Upper lobe of right lung (tissue), 1 donor: ENCODE data around the gene MT1E. TPM values are rescaled to one million over a fixed set of nuclear protein-coding genes. Genes with fewer than 3 reads are reported as not detected.
"Not testable (repeated sequence)": the region's sequence is repeated elsewhere in the genome, so short reads cannot be mapped to it uniquely, and the experiment has no call there.

ENCODE experiments used
- ATAC-seq: fragments of 200-7000 bp; cut with Tn5 transposase; one replicate; pipeline ENCODE4 v1.9.1; 2020; ENCODE audit warnings: mild to moderate bottlenecking, moderate library complexity
- DNase-seq: peaks from one replicate; pipeline ENCODE4 v3.0.0-alpha.2; 2020
- H3K27ac ChIP-seq: fragments of 200-600 bp; one replicate; pipeline ENCODE4 v1.8.0; 2022
- H3K27me3 ChIP-seq: fragments of 200-600 bp; one replicate; pipeline ENCODE4 v1.8.0; 2022; ENCODE audit warnings: mild to moderate bottlenecking
- H3K36me3 ChIP-seq: fragments of 200-600 bp; one replicate; pipeline ENCODE4 v1.8.0; 2022
- H3K4me1 ChIP-seq: fragments of 200-600 bp; one replicate; pipeline ENCODE4 v1.8.0; 2022
- H3K4me3 ChIP-seq: fragments of 200-600 bp; one replicate; pipeline ENCODE4 v1.8.0; 2022; ENCODE audit warnings: mild to moderate bottlenecking
- H3K9me3 ChIP-seq: fragments of 200-600 bp; one replicate; pipeline ENCODE4 v1.8.0; 2022
- intact Hi-C: fragments of 100-400 bp; cut with DNase I; formaldehyde crosslinking; loops from one replicate; pipeline ENCODE4 v1.11.0; 2022
- total RNA-seq: library from RNA; stranded (reverse); fragmentation: NEBNext Ultra II Directional; extraction: Animal tissue kit (Norgen Biotek cat#: 25700); gene quantifications from one replicate; pipeline ENCODE4 v1.2.1, GENCODE V29; 2021
- TF ChIP-seq, protein P1 (sequence below): fragments of 200-600 bp; IDR thresholded peaks from one replicate; pipeline ENCODE4 v1.8.0; 2022; ENCODE audit warnings: antibody characterized with exemption
- donor health status: DM: no; HTN: yes; CAD: no; lungs with severe emphysema.

The MT1E gene
- total RNA-seq, 1 donor from 2014 or later: 154 TPM

DNA sequence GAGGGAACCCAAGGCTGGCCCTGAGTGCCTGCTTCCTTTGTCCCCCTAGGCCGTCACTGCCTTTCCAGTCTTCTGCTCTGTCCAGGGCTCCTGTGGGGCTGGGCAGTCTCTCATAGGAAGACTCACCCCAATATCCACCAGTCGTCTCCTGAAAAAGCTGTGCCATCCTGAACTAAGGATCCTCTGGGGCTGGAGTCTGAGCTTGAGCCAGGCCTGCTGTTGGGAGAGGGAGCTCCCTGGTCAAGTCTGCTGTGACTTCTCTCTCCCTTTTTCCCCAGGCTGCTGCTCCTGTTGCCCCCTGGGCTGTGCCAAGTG lies 45.0 kb downstream of the MT1E start:
- Histone ChIP-seq H3K36me3 (no peaks in the 10 kb centered on the region), H3K4me1 (peaks cover 8% of the 10 kb centered on the region), H3K27ac (no peak overlapping the region), H3K4me3 (no peak overlapping the region), H3K27me3 (peaks cover 63% of the 10 kb centered on the region), H3K9me3 (no peaks in the 10 kb centered on the region)
- DNase-seq (no peak), ATAC-seq (no peak)
- intact Hi-C loops: no loop called here
- TF ChIP-seq, protein P1, sequence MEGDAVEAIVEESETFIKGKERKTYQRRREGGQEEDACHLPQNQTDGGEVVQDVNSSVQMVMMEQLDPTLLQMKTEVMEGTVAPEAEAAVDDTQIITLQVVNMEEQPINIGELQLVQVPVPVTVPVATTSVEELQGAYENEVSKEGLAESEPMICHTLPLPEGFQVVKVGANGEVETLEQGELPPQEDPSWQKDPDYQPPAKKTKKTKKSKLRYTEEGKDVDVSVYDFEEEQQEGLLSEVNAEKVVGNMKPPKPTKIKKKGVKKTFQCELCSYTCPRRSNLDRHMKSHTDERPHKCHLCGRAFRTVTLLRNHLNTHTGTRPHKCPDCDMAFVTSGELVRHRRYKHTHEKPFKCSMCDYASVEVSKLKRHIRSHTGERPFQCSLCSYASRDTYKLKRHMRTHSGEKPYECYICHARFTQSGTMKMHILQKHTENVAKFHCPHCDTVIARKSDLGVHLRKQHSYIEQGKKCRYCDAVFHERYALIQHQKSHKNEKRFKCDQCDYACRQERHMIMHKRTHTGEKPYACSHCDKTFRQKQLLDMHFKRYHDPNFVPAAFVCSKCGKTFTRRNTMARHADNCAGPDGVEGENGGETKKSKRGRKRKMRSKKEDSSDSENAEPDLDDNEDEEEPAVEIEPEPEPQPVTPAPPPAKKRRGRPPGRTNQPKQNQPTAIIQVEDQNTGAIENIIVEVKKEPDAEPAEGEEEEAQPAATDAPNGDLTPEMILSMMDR: no peak

DNA sequence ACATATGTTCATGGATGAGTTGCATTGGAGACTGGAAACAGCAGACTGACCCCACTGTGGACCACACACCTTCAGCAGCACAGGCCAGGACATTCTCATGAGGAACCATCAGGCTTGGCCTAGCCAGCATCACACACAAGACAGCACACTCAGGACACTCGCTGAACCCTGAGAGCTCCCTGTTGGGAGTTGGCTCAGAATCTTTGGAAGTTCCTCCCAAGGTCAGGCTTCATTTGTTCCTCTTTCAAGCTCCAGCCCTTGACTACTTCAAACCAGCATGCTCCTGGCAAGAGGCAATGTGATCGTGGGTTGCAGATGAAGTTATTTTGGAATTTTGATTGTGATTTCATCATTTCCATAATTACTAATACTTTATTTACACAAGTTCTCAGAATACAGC lies 46.1 kb downstream of the MT1E start:
- H3K27ac ChIP-seq, H3K36me3 ChIP-seq, DNase-seq, H3K4me3 ChIP-seq, ATAC-seq, H3K9me3 ChIP-seq, intact Hi-C loops: not testable (repeated sequence)
- Histone ChIP-seq H3K4me1 (peaks cover 14% of the 10 kb centered on the region), H3K27me3 (peaks cover 68% of the 10 kb centered on the region)

DNA sequence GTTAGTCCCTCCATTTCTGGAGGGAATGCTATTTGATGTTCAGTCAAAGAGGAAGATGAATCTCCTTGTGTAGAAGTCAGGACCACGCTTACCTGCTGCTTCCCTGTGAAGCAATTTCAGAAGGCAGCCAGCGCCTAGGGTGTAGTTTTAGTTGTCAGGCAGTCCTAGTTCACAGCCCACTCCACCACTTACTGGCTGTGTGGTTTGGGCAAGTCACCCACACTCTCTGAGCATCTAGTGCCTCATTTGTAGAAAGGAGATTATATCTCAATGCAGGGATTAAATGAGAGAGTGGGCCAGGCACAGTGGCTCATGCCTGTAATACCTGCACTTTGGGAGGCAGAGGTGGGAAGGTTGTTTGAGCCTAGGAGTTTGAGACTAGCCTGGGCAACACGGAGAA lies 46.6 kb downstream of the MT1E start:
- H3K9me3 ChIP-seq, H3K36me3 ChIP-seq, H3K27ac ChIP-seq, H3K4me3 ChIP-seq, ATAC-seq, intact Hi-C loops, DNase-seq: not testable (repeated sequence)
- peaks cover 14% of the 10 kb centered on the region for H3K4me1 ChIP-seq
- H3K27me3 ChIP-seq: peaks cover 66% of the 10 kb centered on the region

DNA sequence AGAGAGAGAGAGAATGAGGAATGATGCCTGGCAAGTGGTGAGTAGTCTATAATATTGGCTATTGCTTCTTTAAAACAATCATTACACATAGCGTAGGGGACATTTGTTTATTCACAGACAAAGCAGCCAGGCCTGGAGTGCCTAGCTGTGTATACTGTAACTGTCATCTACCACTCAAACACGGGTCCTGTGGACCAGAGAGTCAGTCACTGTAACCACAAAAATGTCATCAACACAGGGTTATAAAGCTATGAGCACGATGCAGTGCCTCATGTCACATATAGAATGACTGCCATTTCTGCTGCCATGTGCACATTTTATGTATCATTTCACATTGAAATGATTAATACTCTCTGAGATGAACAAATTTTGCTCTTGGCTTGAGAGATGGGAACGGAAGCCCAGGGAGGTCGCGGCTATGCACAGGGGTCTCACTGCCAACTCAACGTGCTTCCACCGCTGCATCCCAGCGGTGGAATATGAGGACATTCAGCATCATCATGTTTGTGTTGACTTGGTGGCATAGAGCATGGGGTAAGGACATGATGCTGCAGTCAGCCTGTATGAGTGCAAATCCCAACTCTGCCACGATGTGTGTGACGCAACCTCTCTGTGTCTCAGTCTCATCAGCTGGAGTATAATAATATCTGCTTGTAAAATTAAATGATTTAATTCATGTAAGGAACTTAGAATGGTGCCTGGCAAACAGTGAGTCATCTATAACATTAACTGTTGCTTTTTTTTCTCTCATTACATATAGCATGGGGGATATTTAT lies 47.4 kb downstream of the MT1E start:
- H3K36me3 ChIP-seq: no peaks in the 10 kb centered on the region
- DNase-seq: no peak
- H3K9me3 ChIP-seq: no peaks in the 10 kb centered on the region
- intact Hi-C loops: no loop called here
- no peak overlapping the region for H3K4me3 ChIP-seq
- no peak overlapping the region for H3K27ac ChIP-seq
- TF ChIP-seq, protein P1: no peak
- H3K4me1 ChIP-seq: peaks cover 14% of the 10 kb centered on the region
- ATAC-seq: no peak
- peaks cover 58% of the 10 kb centered on the region for H3K27me3 ChIP-seq

DNA sequence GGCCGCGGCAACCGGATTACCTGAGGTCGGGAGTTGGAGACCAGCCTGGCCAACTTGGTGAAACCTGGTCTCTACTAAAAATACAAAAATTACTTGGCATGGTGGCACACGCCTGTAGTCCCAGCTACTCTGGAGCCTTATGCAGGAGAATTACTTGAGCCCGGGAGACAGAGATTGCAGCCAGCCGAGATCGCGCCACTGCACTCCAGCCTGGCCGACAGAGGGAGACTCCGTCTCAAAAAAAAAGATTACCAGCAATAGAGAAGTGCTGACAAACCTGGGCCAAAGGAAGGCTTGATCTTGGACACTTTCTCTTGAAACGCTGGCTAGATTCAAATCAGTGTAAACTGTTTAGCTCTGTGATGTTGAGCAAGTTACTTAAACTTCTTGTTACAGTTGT lies 48.3 kb downstream of the MT1E start:
- DNase-seq: no peak
- Histone ChIP-seq H3K27me3 (peaks cover 48% of the 10 kb centered on the region), H3K9me3 (no peaks in the 10 kb centered on the region), H3K4me1 (peaks cover 14% of the 10 kb centered on the region), H3K4me3 (no peak overlapping the region), H3K36me3 (no peaks in the 10 kb centered on the region), H3K27ac (no peak overlapping the region)
- ATAC-seq: peak; percentile 69
- TF ChIP-seq, protein P1: peak; percentile 63
- intact Hi-C loops: no loop called here

DNA sequence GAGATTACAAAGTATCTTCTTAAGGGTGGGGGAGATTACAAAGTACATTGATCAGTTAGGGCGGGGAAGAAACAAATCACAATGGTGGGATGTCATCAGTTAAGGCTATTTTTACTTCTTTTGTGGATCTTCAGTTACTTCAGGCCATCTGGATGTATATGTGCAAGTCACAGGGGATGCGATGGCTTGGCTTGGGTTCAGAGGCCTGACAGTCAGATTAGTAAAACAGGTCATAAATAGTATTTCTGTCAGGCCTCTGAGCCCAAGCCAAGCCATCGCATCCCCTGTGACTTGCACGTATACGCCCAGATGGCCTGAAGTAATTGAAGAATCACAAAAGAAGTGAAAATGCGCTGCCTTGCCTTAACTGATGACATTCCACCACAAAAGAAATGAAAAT lies 49.0 kb downstream of the MT1E start:
- H3K4me3 ChIP-seq, H3K27ac ChIP-seq, H3K9me3 ChIP-seq, DNase-seq, intact Hi-C loops, ATAC-seq, H3K36me3 ChIP-seq: not testable (repeated sequence)
- H3K4me1 ChIP-seq: peaks cover 10% of the 10 kb centered on the region
- H3K27me3 ChIP-seq: peaks cover 42% of the 10 kb centered on the region

DNA sequence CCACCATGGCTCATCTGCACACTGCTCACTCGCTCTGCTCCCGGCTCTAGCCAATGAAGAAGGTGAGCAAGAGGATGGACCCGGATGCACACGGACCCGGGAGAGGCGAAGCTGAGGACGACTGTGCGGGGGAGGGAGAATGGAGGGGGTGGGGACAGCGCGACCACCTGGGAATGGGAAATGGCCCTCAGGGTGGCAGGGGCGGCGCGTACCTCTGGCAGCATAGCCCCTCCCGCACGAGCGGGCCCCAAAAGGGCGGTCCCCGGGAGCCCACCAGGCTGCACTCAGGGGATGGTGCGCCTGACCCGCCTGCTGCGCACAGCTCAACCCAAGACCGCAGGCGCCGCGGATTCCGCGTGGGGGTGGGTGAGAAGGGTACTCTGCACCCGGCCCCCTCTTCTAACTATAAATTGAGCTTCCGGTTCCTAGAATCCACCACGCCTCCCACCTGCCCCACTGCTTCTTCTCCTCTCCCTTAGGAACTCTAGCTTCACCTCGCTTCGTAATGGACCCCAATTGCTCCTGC lies 50.2 kb downstream of the MT1E start:
- no peak overlapping the region for H3K27ac ChIP-seq
- H3K36me3 ChIP-seq: no peaks in the 10 kb centered on the region
- peak overlapping the region; percentile 28 for H3K4me3 ChIP-seq
- H3K9me3 ChIP-seq: no peaks in the 10 kb centered on the region
- intact Hi-C loops: no loop called here
- peaks cover 6% of the 10 kb centered on the region for H3K4me1 ChIP-seq
- DNase-seq (no peak), ATAC-seq (peak; percentile 45)
- peaks cover 31% of the 10 kb centered on the region for H3K27me3 ChIP-seq
- TF ChIP-seq, protein P1: no peak

Other genes with a start within 250 kb of the MT1E start
- gene AMFR, start 200.2 kb upstream of the MT1E start, total RNA-seq: 89.8 TPM
- 77.2 TPM for gene NUDT21, start 174.4 kb upstream of the MT1E start, total RNA-seq
- 34.4 TPM for gene OGFOD1, start 174.2 kb upstream of the MT1E start, total RNA-seq
- gene BBS2, start 105.8 kb upstream of the MT1E start, total RNA-seq: 29.5 TPM
- not detected for gene MT4, start 60.7 kb upstream of the MT1E start, total RNA-seq
- not detected for gene MT3, start 36.3 kb upstream of the MT1E start, total RNA-seq
- gene MT2A, start 17.2 kb upstream of the MT1E start, total RNA-seq: 349 TPM
- gene MT1M, start 6.9 kb downstream of the MT1E start, total RNA-seq: 40.3 TPM
- 4.9 TPM for gene MT1A, start 12.9 kb downstream of the MT1E start, total RNA-seq
- gene MT1B, start 26.1 kb downstream of the MT1E start, total RNA-seq: not detected
- 9.1 TPM for gene MT1F, start 32.2 kb downstream of the MT1E start, total RNA-seq
- 23.7 TPM for gene MT1G, start 42.3 kb downstream of the MT1E start, total RNA-seq
- 6.3 TPM for gene MT1H, start 44.0 kb downstream of the MT1E start, total RNA-seq
- gene MT1X, start 56.7 kb downstream of the MT1E start, total RNA-seq: 111 TPM
- 57.2 TPM for gene NUP93, start 104.3 kb downstream of the MT1E start, total RNA-seq
- not detected for gene SLC12A3, start 239.4 kb downstream of the MT1E start, total RNA-seq